Measurements from ENCODE around the gene GTF2H3.
"Not testable (repeated sequence)": the region's sequence is repeated elsewhere in the genome, so short reads cannot be mapped to it uniquely, and the experiment has no call there.

Gene GTF2H3

GRCh38 chr12:123633379-123634141 is at the start of gene GTF2H3, which contains the start of gene EIF2B1:
Gene GTF2H3 (plus strand): TSS chr12:123633829. CDS start chr12:123633860, 31 bp downstream.
Gene EIF2B1 (minus strand): TSS chr12:123633686. CDS start chr12:123633557, 129 bp downstream.
- DNase-seq, result peak; percentile 98

DNA sequence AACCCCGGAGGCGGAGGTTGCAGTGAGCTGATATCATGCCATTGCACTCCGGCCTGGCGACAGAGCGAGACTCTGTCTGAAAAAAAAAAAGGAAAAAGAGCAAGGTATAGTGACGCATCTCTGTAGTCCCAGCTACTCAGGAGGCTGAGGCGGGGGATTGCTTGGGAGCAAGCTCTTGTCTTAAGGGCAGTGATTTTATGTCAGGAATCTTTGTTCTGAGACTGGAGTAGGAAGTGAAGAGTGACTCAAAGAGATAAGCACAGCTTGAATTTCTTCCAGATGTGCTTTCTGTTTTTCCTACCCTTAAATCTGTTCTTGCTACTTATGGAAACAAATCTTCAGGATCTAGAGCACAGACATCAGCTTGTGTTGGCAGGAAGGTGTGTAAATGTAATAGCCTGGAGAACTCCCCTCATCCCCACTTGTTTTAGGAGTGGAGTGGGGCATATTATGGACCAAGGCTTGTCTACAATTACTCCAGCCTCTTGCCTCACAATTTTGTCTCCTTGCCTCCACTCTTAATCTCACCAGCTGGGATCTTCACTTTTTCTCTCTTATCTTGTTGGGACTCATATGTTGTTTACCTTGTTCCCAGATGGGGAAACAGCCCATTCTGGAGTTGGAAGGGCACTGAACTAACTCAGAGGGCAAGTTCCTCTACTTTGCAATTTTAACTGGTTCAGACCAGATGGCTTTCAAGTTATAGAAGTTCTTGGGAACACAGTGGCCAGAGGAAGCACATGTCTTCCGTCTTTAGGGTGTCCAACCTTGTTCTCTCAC is 41.7 kb upstream of the GTF2H3 start:
- DNase-seq, result no peak

GRCh38 chr12:123595729-123596128 is 37.9 kb upstream of the GTF2H3 start:
- DNase-seq, result no peak

- DNase-seq, result no peak
Observed at GRCh38 chr12:123597100-123597499, 36.5 kb upstream of the GTF2H3 start.

- no peak for DNase-seq
Observed at GRCh38 chr12:123598522-123598921, 35.1 kb upstream of the GTF2H3 start.

- no peak for DNase-seq
Observed at GRCh38 chr12:123599310-123599709, 34.3 kb upstream of the GTF2H3 start.

- no peak for DNase-seq
Observed at GRCh38 chr12:123599721-123600120, 33.9 kb upstream of the GTF2H3 start.

DNA sequence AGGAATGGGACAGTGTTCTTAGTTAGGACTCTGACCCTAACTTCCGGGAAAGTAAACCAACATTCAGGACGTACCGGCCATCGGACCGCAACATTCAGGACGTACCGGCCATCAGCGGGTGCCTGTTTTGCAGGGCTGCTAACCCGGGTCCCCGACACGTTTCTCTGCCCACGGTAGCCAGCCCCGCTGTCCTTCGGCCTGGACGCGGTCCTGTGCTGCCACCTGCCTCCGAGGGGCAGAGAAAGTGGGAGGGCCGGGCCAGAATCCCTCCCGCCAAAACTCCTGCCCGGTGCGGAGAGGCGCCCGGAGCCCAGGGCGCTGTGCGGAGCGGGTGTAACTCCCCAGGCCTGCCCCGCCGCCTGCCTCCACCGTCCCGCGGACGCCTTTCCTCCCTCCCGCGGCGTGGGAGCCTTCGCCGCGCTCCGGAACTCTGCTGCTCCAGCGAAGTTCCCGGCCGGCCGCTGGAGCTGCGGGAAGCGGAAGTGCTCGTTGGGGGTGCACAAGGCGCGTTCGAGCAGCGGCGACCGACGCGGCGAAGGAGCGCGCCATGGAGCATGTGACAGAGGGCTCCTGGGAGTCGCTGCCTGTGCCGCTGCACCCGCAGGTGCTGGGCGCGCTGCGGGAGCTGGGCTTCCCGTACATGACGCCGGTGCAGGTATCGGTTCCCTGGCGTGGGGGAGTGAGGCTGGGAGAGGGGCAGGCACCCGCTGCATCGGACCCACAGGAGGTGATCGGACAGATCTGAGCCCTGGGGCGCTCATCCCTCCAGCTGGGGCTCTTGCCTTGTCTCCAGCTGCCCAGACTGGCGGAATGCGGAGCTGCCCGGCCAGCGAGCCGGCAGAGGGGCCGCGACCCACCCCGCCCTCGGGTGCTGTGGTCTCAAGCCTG is 31.8 kb upstream of the GTF2H3 start, which contains the start of gene DDX55:
Gene DDX55 (plus strand): TSS at position 498 of the 888 bp plus-strand sequence. CDS start 50 bp downstream, at position 548.
- DNase-seq, result peak; percentile 89

DNA sequence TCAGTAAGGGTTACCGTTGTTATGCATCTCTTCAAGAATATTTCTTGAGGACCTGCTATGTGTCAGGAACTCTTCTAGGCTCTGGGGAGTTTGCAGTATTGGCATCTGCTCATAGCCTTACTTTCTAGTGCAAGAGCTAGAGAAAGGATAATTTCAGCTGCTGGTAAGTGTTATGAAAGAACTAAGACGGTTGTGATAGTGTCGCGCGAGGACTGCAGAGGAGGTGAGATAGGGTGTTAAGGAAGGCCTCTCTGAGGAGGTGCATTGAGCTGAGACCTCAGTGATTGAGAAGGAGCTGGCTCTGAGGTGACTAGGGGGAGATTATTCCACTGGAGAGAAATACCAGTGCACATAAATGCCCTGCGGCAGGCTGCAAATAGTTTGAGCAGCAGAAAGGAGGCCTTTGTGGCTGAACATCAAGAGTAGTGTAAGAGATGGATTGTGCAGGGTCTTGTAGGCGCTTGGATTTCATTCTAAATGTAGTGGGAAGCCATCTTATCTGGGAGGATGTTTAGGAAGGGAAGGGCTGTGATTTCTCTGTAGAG is 30.9 kb upstream of the GTF2H3 start:
- no peak for DNase-seq

- not testable (repeated sequence) for DNase-seq
Observed at GRCh38 chr12:123603495-123603894, 30.1 kb upstream of the GTF2H3 start.

DNA sequence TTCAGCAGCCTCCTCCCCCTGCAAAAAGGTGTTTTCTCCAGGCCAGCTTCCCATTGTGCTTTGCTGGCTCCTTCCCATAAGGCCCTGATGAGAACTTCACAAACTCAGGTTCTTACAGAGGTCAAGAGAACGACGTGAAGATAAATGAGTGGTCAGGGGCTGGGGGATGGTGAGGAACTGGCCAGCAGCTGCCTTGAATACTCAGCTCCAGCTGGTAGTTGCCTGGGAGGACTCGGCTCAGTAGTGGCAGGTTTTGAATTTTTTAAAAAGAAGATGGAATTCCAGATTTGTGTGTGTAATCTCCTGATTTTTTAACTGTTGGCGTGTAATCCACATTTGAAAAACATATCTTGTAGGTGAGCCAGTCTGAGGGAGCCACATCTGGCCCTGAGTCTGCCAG is 25.9 kb upstream of the GTF2H3 start:
- no peak for DNase-seq

DNA sequence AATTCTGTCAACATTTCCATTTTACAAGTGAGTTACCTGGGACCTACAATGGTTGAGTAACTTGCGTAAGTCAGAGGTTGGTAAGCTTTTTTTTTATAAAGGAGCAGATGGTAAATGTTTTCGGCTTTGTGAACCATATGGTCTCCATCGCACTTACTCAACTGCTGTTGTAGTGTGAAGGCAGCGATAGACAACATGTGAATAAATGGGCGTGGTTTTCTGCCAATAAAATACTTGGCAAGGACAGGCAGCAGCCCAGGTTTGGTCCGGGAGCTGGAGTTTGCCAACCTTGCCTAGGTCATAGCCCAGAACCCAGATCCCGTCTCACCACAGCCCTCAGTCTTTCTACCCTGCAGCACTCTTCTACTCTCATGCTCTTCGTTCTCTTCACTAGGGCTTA is 25.4 kb upstream of the GTF2H3 start:
- no peak for DNase-seq

DNA sequence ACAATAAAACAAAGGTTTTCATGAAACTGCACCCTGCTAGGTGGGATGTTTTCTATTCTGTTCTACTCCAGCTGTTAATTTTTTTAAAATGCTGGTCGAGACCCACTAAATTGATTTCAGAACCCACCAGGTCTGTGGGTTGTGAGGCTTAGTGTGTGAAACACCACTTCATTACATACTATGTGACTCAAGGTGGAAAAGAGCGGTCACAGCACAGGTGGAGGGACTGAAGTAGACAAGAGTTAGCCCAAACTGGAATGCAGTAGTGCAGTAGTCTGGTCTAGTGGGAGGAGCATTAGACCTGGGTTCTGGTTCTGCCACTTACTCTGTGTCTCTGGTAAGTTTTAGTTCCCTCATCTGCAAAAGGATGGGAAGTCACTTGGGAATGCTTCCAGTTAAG is 19.5 kb upstream of the GTF2H3 start:
- DNase-seq, result no peak

DNA sequence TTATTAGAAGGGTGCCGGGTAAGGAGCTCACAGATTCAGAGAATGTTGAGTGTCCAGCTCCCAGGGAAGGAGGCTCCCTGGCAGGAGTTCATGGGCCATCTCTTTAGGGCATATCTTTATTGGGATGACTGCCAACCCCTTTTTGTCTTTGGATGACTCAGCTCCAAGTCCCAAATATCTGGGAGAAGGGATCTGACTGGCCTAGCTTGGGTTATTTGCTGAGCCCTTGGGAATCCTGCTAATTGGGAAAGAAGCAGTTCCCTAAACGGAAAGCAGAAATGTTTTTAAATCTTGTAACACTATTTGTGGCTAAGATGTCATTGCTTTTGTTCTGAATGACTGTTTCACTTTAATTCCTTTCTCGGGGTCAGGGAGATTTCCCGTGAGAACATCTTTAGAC is 19.1 kb upstream of the GTF2H3 start:
- no peak for DNase-seq

- no peak for DNase-seq
Observed at GRCh38 chr12:123617144-123617543, 16.5 kb upstream of the GTF2H3 start.

DNA sequence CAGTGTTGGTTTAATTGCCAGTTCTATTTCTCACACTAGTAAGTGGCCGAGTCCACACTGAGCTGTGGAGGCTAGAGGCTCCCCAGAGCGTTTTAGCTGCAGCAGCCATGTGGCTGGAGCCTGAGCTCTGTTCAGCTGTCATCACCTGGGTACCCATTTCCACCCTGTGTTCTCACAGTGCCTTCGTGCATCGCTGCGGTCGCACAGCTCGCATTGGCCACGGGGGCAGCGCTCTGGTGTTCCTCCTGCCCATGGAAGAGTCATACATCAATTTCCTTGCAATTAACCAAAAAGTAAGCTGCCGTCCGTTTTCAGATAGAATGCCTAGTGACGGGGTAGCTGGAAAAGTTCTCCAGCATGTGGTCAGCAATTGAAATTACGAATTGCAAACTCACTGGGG is 16.0 kb upstream of the GTF2H3 start:
- DNase-seq, result no peak

DNA sequence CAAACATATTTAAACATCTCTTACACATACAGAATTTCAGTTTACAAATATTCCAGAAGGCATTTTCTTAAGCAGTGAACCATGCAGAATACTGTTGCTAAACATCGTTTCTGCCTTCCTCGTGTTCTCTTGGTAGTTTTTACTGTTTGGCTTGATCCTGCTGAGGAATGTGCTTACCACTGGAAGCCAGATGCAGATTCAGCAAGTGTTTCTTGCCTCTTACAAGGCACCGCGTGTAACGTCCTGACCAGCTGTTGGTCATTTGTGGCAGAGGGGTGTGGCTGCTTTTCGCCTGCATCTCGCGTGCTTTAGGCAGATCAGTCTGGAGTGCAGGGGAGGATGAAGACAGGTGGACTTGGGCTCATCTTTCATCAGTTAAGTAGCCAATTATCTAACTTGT is 12.5 kb upstream of the GTF2H3 start:
- no peak for DNase-seq

GRCh38 chr12:123621619-123622530 is 11.8 kb upstream of the GTF2H3 start:
- DNase-seq, result no peak

- no peak for DNase-seq
Observed at GRCh38 chr12:123634142-123634561, 523 bp downstream of the GTF2H3 start.

GRCh38 chr12:123643911-123644310 is 10.3 kb downstream of the GTF2H3 start:
- DNase-seq, result no peak

DNA sequence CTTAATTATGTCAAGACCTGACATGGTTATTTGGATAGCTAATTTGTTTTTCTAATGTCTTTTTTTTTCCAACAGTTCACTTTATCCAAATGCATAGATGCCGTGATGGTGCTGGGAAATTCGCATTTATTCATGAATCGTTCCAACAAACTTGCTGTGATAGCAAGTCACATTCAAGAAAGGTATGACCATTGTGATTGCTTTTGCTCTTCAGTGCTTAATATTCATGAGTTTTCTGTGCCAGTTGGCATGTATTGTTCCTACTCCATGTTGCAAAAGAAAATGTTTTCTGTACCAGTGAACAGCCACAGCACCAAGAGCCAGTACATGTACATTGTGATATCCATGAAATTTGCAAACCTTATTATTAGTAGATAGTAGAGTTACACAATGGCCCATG is 11.8 kb downstream of the GTF2H3 start:
- no peak for DNase-seq
